ENCODE results near the gene CDH12. TPM values are rescaled to one million over a fixed set of nuclear protein-coding genes. Genes with fewer than 3 reads are reported as not detected.

The CDH12 gene
- polyA plus RNA-seq, 4 donors: 2.6 TPM; not detected in 3

- Histone ChIP-seq H3K4me1 (ENCODE audit: control insufficient read depth in 3 of 3, insufficient read depth in 2 of 3, low read depth in 1 of 3, low read length in 2 of 3) (no peaks in the 10 kb centered on the region), H3K4me3 (ENCODE audit: low read depth in 1 of 3, low read length in 3 of 3) (no peak overlapping the region), H3K36me3 (ENCODE audit: control insufficient read depth in 3 of 3, insufficient read depth in 2 of 3, low read depth in 1 of 3, low read length in 3 of 3) (no peaks in the 10 kb centered on the region), H3K27ac (ENCODE audit: low read depth in 1 of 3, low read length in 2 of 3) (no peak overlapping the region), H3K9me3 (ENCODE audit: control insufficient read depth in 2 of 2, insufficient read depth in 1 of 2, low read depth in 1 of 2, low read length in 1 of 2) (peaks cover 2 to 4% of the 10 kb centered on the region in 2 donors), H3K27me3 (ENCODE audit: control insufficient read depth in 3 of 3, insufficient read depth in 3 of 3, low read length in 3 of 3) (no peaks in the 10 kb centered on the region)
- DNase-seq (no peak), FAIRE-seq (no peak)
These were observed 248.4 kb downstream of the CDH12 start for GRCh38 chr5:22604711-22605110.

DNA sequence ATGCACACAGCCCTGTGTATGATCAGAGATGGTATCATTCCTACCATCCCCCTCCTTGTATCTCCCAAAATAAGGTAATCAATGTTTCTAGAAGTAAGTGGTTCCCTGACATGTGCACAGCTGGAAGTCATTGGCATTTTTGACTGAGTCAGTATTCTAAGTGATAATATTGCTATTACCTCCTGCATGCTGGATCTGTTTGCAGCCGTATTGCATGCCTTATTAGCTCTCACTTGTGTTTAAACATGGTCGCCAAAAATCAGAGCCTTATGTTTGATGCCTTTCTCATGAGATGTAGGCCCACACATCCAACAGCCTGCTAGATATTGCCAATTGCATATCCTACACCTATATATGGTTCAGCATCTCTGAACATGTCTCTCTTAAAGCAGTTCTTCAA is 254.3 kb downstream of the CDH12 start:
- Histone ChIP-seq H3K27ac (ENCODE audit: low read depth in 1 of 3, low read length in 2 of 3) (no peak overlapping the region), H3K4me3 (ENCODE audit: low read depth in 1 of 3, low read length in 3 of 3) (no peak overlapping the region), H3K4me1 (ENCODE audit: control insufficient read depth in 3 of 3, insufficient read depth in 2 of 3, low read depth in 1 of 3, low read length in 2 of 3) (no peaks in the 10 kb centered on the region), H3K36me3 (ENCODE audit: control insufficient read depth in 3 of 3, insufficient read depth in 2 of 3, low read depth in 1 of 3, low read length in 3 of 3) (no peaks in the 10 kb centered on the region), H3K27me3 (ENCODE audit: control insufficient read depth in 3 of 3, insufficient read depth in 3 of 3, low read length in 3 of 3) (no peaks in the 10 kb centered on the region), H3K9me3 (ENCODE audit: control insufficient read depth in 2 of 2, insufficient read depth in 1 of 2, low read depth in 1 of 2, low read length in 1 of 2) (no peaks in the 10 kb centered on the region)
- 79 to 80% (median 80%) methylated on average over 2 of the region's 2 CpGs for WGBS, 3 donors
- no peak for DNase-seq
- no peak for FAIRE-seq

DNA sequence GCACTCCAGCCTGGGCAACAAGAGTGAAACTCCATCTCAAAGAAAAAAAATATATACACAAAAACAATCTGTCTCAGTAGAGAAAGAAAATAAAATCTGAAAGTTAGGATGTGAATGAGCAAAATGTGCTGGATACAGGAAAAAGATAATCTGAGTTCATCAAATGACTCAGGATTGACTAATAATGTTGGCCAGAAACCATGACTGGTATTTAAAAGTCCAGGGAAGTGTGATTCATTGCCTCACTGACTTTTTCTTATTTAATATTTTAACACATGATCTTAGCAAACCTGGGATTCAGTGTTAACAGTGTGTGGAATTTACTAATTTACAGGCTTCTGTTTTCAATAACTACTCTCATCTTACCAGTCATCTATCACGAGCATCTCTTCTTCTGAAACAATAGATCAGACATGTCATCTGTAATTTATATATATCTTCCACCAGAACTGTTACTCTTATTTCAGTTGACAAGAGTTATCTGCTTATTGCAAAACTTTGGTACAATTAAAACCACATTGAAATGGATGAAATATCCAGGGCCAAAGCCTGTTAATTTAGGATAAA is 256.7 kb downstream of the CDH12 start:
- Histone ChIP-seq H3K4me3 (ENCODE audit: low read depth in 1 of 3, low read length in 3 of 3) (no peak overlapping the region), H3K4me1 (ENCODE audit: control insufficient read depth in 3 of 3, insufficient read depth in 2 of 3, low read depth in 1 of 3, low read length in 2 of 3) (no peaks in the 10 kb centered on the region), H3K27ac (ENCODE audit: low read depth in 1 of 3, low read length in 2 of 3) (no peak overlapping the region), H3K9me3 (ENCODE audit: control insufficient read depth in 2 of 2, insufficient read depth in 1 of 2, low read depth in 1 of 2, low read length in 1 of 2) (no peaks in the 10 kb centered on the region), H3K27me3 (ENCODE audit: control insufficient read depth in 3 of 3, insufficient read depth in 3 of 3, low read length in 3 of 3) (no peaks in the 10 kb centered on the region), H3K36me3 (ENCODE audit: control insufficient read depth in 3 of 3, insufficient read depth in 2 of 3, low read depth in 1 of 3, low read length in 3 of 3) (no peaks in the 10 kb centered on the region)
- FAIRE-seq (no peak), DNase-seq (no peak)
- WGBS, 3 donors: 73 to 83% (median 82%) methylated on average over 1 of the region's 1 CpG

DNA sequence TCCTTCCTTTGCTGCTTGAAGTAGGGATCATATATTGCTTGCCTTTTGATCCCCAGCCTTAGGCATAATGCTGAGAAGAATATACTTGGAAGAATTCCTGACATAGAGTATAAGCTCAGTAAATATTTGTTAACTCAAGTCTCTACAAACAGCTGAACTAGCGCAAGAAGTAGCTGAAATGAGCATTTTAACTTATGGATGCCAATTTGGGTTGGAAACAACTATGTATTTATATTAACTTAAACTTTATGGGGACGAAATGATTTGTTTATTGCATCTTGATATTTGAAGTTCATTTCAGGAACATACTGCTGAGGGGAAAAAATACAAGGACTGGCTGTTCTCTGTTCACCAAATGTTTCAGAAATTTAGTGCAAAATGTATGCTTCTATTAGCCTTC is 258.7 kb downstream of the CDH12 start:
- no peak for DNase-seq
- WGBS, 3 donors: 60 to 81% (median 77%) methylated on average over 2 of the region's 2 CpGs
- Histone ChIP-seq H3K27me3 (ENCODE audit: control insufficient read depth in 3 of 3, insufficient read depth in 3 of 3, low read length in 3 of 3) (no peaks in the 10 kb centered on the region), H3K36me3 (ENCODE audit: control insufficient read depth in 3 of 3, insufficient read depth in 2 of 3, low read depth in 1 of 3, low read length in 3 of 3) (no peaks in the 10 kb centered on the region), H3K27ac (ENCODE audit: low read depth in 1 of 3, low read length in 2 of 3) (no peak overlapping the region), H3K4me3 (ENCODE audit: low read depth in 1 of 3, low read length in 3 of 3) (no peak overlapping the region), H3K4me1 (ENCODE audit: control insufficient read depth in 3 of 3, insufficient read depth in 2 of 3, low read depth in 1 of 3, low read length in 2 of 3) (no peaks in the 10 kb centered on the region), H3K9me3 (ENCODE audit: control insufficient read depth in 2 of 2, insufficient read depth in 1 of 2, low read depth in 1 of 2, low read length in 1 of 2) (no peaks in the 10 kb centered on the region)
- no peak for FAIRE-seq

GRCh38 chr5:22593592-22593991 is 259.6 kb downstream of the CDH12 start:
- FAIRE-seq (no peak), DNase-seq (no peak)
- Histone ChIP-seq H3K36me3 (ENCODE audit: control insufficient read depth in 3 of 3, insufficient read depth in 2 of 3, low read depth in 1 of 3, low read length in 3 of 3) (no peaks in the 10 kb centered on the region), H3K27ac (ENCODE audit: low read depth in 1 of 3, low read length in 2 of 3) (no peak overlapping the region), H3K4me1 (ENCODE audit: control insufficient read depth in 3 of 3, insufficient read depth in 2 of 3, low read depth in 1 of 3, low read length in 2 of 3) (no peaks in the 10 kb centered on the region), H3K9me3 (ENCODE audit: control insufficient read depth in 2 of 2, insufficient read depth in 1 of 2, low read depth in 1 of 2, low read length in 1 of 2) (no peaks in the 10 kb centered on the region), H3K27me3 (ENCODE audit: control insufficient read depth in 3 of 3, insufficient read depth in 3 of 3, low read length in 3 of 3) (no peaks in the 10 kb centered on the region), H3K4me3 (ENCODE audit: low read depth in 1 of 3, low read length in 3 of 3) (no peak overlapping the region)
- 73 to 91% (median 78%) methylated on average over 1 of the region's 1 CpG for WGBS, 3 donors

GRCh38 chr5:22591461-22591860 is 261.7 kb downstream of the CDH12 start:
- Histone ChIP-seq H3K9me3 (ENCODE audit: control insufficient read depth in 2 of 2, insufficient read depth in 1 of 2, low read depth in 1 of 2, low read length in 1 of 2) (no peaks in the 10 kb centered on the region), H3K4me3 (ENCODE audit: low read depth in 1 of 3, low read length in 3 of 3) (no peak overlapping the region), H3K27me3 (ENCODE audit: control insufficient read depth in 3 of 3, insufficient read depth in 3 of 3, low read length in 3 of 3) (no peaks in the 10 kb centered on the region), H3K36me3 (ENCODE audit: control insufficient read depth in 3 of 3, insufficient read depth in 2 of 3, low read depth in 1 of 3, low read length in 3 of 3) (no peaks in the 10 kb centered on the region), H3K4me1 (ENCODE audit: control insufficient read depth in 3 of 3, insufficient read depth in 2 of 3, low read depth in 1 of 3, low read length in 2 of 3) (no peaks in the 10 kb centered on the region), H3K27ac (ENCODE audit: low read depth in 1 of 3, low read length in 2 of 3) (no peak overlapping the region)
- FAIRE-seq: no peak
- no peak for DNase-seq

DNA sequence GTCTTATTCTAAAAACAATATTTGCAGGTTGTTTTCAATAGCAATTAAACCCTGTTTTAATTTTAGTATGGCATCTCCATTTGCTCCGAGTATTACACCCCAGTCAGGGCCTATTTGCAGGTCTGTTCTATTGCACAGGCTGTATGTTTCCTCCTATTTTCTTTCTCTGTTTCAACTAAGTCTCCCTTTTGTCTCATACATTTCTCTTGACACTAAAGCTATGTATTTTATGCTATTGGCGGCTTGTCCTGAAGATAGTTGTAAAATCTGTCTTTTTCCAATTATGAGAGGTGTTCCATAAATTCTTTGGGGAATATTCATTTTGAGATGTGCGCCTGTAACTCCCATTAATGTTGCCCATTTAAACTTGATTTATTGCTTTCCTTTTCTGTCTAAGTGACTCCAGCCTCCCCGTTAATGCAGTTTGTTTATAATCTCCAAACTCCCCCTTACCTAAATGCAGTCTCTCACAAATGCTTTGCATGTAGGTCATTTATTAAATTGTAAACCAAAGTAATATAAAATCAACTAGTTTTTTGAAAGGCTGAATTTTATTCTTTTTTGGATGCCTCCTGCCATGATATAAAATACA is 262.4 kb downstream of the CDH12 start:
- WGBS, 3 donors: 79 to 92% (median 87%) methylated on average over 4 of the region's 4 CpGs
- H3K4me3 ChIP-seq (ENCODE audit: low read depth in 1 of 3, low read length in 3 of 3): no peak overlapping the region
- H3K9me3 ChIP-seq (ENCODE audit: control insufficient read depth in 2 of 2, insufficient read depth in 1 of 2, low read depth in 1 of 2, low read length in 1 of 2): no peaks in the 10 kb centered on the region
- no peaks in the 10 kb centered on the region for H3K36me3 ChIP-seq (ENCODE audit: control insufficient read depth in 3 of 3, insufficient read depth in 2 of 3, low read depth in 1 of 3, low read length in 3 of 3)
- FAIRE-seq: no peak
- H3K4me1 ChIP-seq (ENCODE audit: control insufficient read depth in 3 of 3, insufficient read depth in 2 of 3, low read depth in 1 of 3, low read length in 2 of 3): no peaks in the 10 kb centered on the region
- H3K27me3 ChIP-seq (ENCODE audit: control insufficient read depth in 3 of 3, insufficient read depth in 3 of 3, low read length in 3 of 3): no peaks in the 10 kb centered on the region
- no peak for DNase-seq
- no peak overlapping the region for H3K27ac ChIP-seq (ENCODE audit: low read depth in 1 of 3, low read length in 2 of 3)

GRCh38 chr5:22577711-22578110 is 275.4 kb downstream of the CDH12 start:
- no peaks in the 10 kb centered on the region for H3K36me3 ChIP-seq (ENCODE audit: control insufficient read depth in 3 of 3, insufficient read depth in 2 of 3, low read depth in 1 of 3, low read length in 3 of 3)
- WGBS, 3 donors: 29 to 60% (median 54%) methylated on average over 1 of the region's 1 CpG
- H3K4me3 ChIP-seq (ENCODE audit: low read depth in 1 of 3, low read length in 3 of 3): no peak overlapping the region
- H3K27me3 ChIP-seq (ENCODE audit: control insufficient read depth in 3 of 3, insufficient read depth in 3 of 3, low read length in 3 of 3): no peaks in the 10 kb centered on the region
- no peak for FAIRE-seq
- no peak for DNase-seq
- no peak overlapping the region for H3K27ac ChIP-seq (ENCODE audit: low read depth in 1 of 3, low read length in 2 of 3)
- no peaks in the 10 kb centered on the region for H3K9me3 ChIP-seq (ENCODE audit: control insufficient read depth in 2 of 2, insufficient read depth in 1 of 2, low read depth in 1 of 2, low read length in 1 of 2)
- no peaks in the 10 kb centered on the region for H3K4me1 ChIP-seq (ENCODE audit: control insufficient read depth in 3 of 3, insufficient read depth in 2 of 3, low read depth in 1 of 3, low read length in 2 of 3)

GRCh38 chr5:22577006-22577405 is 276.1 kb downstream of the CDH12 start:
- Histone ChIP-seq H3K36me3 (ENCODE audit: control insufficient read depth in 3 of 3, insufficient read depth in 2 of 3, low read depth in 1 of 3, low read length in 3 of 3) (no peaks in the 10 kb centered on the region), H3K9me3 (ENCODE audit: control insufficient read depth in 2 of 2, insufficient read depth in 1 of 2, low read depth in 1 of 2, low read length in 1 of 2) (no peaks in the 10 kb centered on the region), H3K4me1 (ENCODE audit: control insufficient read depth in 3 of 3, insufficient read depth in 2 of 3, low read depth in 1 of 3, low read length in 2 of 3) (no peaks in the 10 kb centered on the region), H3K27ac (ENCODE audit: low read depth in 1 of 3, low read length in 2 of 3) (no peak overlapping the region), H3K4me3 (ENCODE audit: low read depth in 1 of 3, low read length in 3 of 3) (no peak overlapping the region), H3K27me3 (ENCODE audit: control insufficient read depth in 3 of 3, insufficient read depth in 3 of 3, low read length in 3 of 3) (no peaks in the 10 kb centered on the region)
- no peak for DNase-seq
- no peak for FAIRE-seq
- 82 to 85% (median 85%) methylated on average over 5 of the region's 5 CpGs for WGBS, 3 donors

Measured in small intestine (tissue), 7 donors.